ENCODE data around the gene ANTXR2. TPM values are rescaled to one million over a fixed set of nuclear protein-coding genes. Genes with fewer than 3 reads are reported as not detected.
"Not testable (repeated sequence)": the region's sequence is repeated elsewhere in the genome, so short reads cannot be mapped to it uniquely, and the experiment has no call there.

Gene ANTXR2
- polyA plus RNA-seq, 1 of the 3 experiments (the other 2 are of a cell fraction): 48.8 TPM

- peak; percentile 23; the same call in 1 of the 2 replicates for TF ChIP-seq USF1 (IDR thresholded peaks at IDR 0.05; ENCODE audit: borderline replicate concordance, low read depth)
- TF ChIP-seq TAF1 (IDR thresholded peaks at IDR 0.05; ENCODE audit: borderline replicate concordance, low read depth, low read length): no peak; the same call in none of the 2 replicates
- TF ChIP-seq GABPA (IDR thresholded peaks at IDR 0.05; ENCODE audit: low read depth): no peak
- 0 out of 2 replicates have a peak, but pooled peaks have one; percentile 11 for TF ChIP-seq ELF1 (IDR thresholded peaks at IDR 0.05)
- no peak; the same call in 1 of the 2 replicates for TF ChIP-seq RCOR1 (IDR thresholded peaks at IDR 0.05; ENCODE audit: low read length)
- TF ChIP-seq IRF3 (IDR thresholded peaks at IDR 0.05; ENCODE audit: low read depth, low read length): no peak
- TF ChIP-seq REST (IDR thresholded peaks at IDR 0.05; ENCODE audit: low read depth, low read length): no peak
Measured at GRCh38 chr4:80072744-80073472, at the start of gene ANTXR2 (continued).

GRCh38 chr4:80121815-80122214 is 48.8 kb upstream of the ANTXR2 start:
- H3F3A ChIP-seq (replicated peaks; ENCODE audit: insufficient read depth); H3K9me2 ChIP-seq; H3K4me3 ChIP-seq (ENCODE audit: low read depth in 2 of 2, low read length in 1 of 2); H3K27me3 ChIP-seq (ENCODE audit: insufficient read depth); H3K36me3 ChIP-seq (replicated peaks in 1 of 2; ENCODE audit: control insufficient read depth in 1 of 2, insufficient read depth in 2 of 2, low read length in 1 of 2); POLR2A ChIA-PET; CTCF ChIA-PET; H3K79me2 ChIP-seq (ENCODE audit: insufficient read depth); DNase-seq; H3K9me3 ChIP-seq; H3K9ac ChIP-seq; H2AFZ ChIP-seq (ENCODE audit: low read depth); H3K4me1 ChIP-seq (ENCODE audit: control insufficient read depth in 1 of 2, insufficient read depth in 2 of 2, low read depth in 1 of 2, low read length in 1 of 2); H3K27ac ChIP-seq (ENCODE audit: low read depth in 2 of 2, low read length in 1 of 2); H3K4me2 ChIP-seq; H4K20me1 ChIP-seq (ENCODE audit: insufficient read depth): not testable (repeated sequence)
- 87% methylated on average over 3 of the region's 3 CpGs for WGBS (ENCODE audit: low lambda C conversion rate)

GRCh38 chr4:80119620-80120019 is 46.6 kb upstream of the ANTXR2 start:
- H2AFZ ChIP-seq (ENCODE audit: low read depth); H3K27me3 ChIP-seq (ENCODE audit: insufficient read depth); H3F3A ChIP-seq (replicated peaks; ENCODE audit: insufficient read depth); H3K4me1 ChIP-seq (ENCODE audit: control insufficient read depth in 1 of 2, insufficient read depth in 2 of 2, low read depth in 1 of 2, low read length in 1 of 2); DNase-seq; H4K20me1 ChIP-seq (ENCODE audit: insufficient read depth); H3K4me3 ChIP-seq (ENCODE audit: low read depth in 2 of 2, low read length in 1 of 2); H3K4me2 ChIP-seq; H3K79me2 ChIP-seq (ENCODE audit: insufficient read depth); H3K36me3 ChIP-seq (replicated peaks in 1 of 2; ENCODE audit: control insufficient read depth in 1 of 2, insufficient read depth in 2 of 2, low read length in 1 of 2); H3K9me3 ChIP-seq; H3K9ac ChIP-seq; H3K9me2 ChIP-seq; POLR2A ChIA-PET; H3K27ac ChIP-seq (ENCODE audit: low read depth in 2 of 2, low read length in 1 of 2): not testable (repeated sequence)
- WGBS (ENCODE audit: low lambda C conversion rate): 77% methylated on average over 3 of the region's 3 CpGs
- CTCF ChIA-PET: interaction anchor here (1.0 kb wide), 1 partner anchor 11 kb away, joined by 3 read pairs; no protein-coding TSS in a partner anchor
